HEK293 (cell line): ENCODE measurements around the gene SMURF1.

Source experiments
- GLIS2 ChIP-seq: fragments of 450-650 bp; formaldehyde crosslinking; IDR thresholded peaks from 2 replicates; pipeline ENCODE4 v1.5.1; 2016; ENCODE audit warnings: missing biosample characterization, missing genetic modification characterization
- TSHZ1 ChIP-seq: fragments of 450-650 bp; formaldehyde crosslinking; IDR thresholded peaks from 2 replicates; pipeline ENCODE4 v1.5.1; 2016; ENCODE audit warnings: missing biosample characterization, missing genetic modification characterization, borderline replicate concordance
- ZBTB26 ChIP-seq: fragments of 450-650 bp; formaldehyde crosslinking; optimal IDR thresholded peaks from 2 replicates; pipeline ENCODE3; 2016; ENCODE audit warnings: missing biosample characterization, mild to moderate bottlenecking, missing genetic modification characterization
- ZNF311 ChIP-seq: fragments of 450-650 bp; formaldehyde crosslinking; IDR thresholded peaks from 2 replicates; pipeline ENCODE4 v1.5.1; 2017; ENCODE audit warnings: missing biosample characterization, missing genetic modification characterization, borderline replicate concordance
- ZNF341 ChIP-seq: fragments of 450-650 bp; formaldehyde crosslinking; IDR thresholded peaks from 2 replicates; pipeline ENCODE4; 2016; ENCODE audit warnings: low read depth, missing biosample characterization, missing genetic modification characterization
- ZNF426 ChIP-seq: fragments of 450-650 bp; formaldehyde crosslinking; IDR thresholded peaks from 2 replicates; pipeline ENCODE4 v1.5.1; 2017; ENCODE audit warnings: missing biosample characterization, missing genetic modification characterization, mild to moderate bottlenecking, inconsistent platforms, moderate library complexity
- ZNF558 ChIP-seq: fragments of 450-650 bp; formaldehyde crosslinking; IDR thresholded peaks from 2 replicates; pipeline ENCODE4 v1.5.1; 2016; ENCODE audit warnings: missing biosample characterization, missing genetic modification characterization
- ZNF610 ChIP-seq: fragments of 450-650 bp; formaldehyde crosslinking; IDR thresholded peaks from 2 replicates; pipeline ENCODE4 v1.5.1; 2016; ENCODE audit warnings: missing biosample characterization, missing genetic modification characterization, borderline replicate concordance
- TF ChIP-seq, protein P1 (sequence below): fragments of 450-650 bp; formaldehyde crosslinking; IDR thresholded peaks from 2 replicates; pipeline ENCODE4 v1.5.1; 2016; ENCODE audit warnings: missing biosample characterization, missing genetic modification characterization, low read depth
- TF ChIP-seq, protein P2 (sequence below): fragments of 450-650 bp; formaldehyde crosslinking; IDR thresholded peaks from 2 replicates; pipeline ENCODE4 v1.5.1; 2016; ENCODE audit warnings: missing biosample characterization, missing genetic modification characterization
- TF ChIP-seq, protein P3 (sequence below): fragments of 450-650 bp; formaldehyde crosslinking; IDR thresholded peaks from 2 replicates; pipeline ENCODE4 v1.5.1; 2016; ENCODE audit warnings: missing biosample characterization, missing genetic modification characterization
- TF ChIP-seq, protein P4 (sequence below): fragments of 450-650 bp; formaldehyde crosslinking; IDR thresholded peaks from 2 replicates; pipeline ENCODE4 v1.5.1; 2016; ENCODE audit warnings: missing biosample characterization, missing genetic modification characterization

SMURF1 gene

DNA sequence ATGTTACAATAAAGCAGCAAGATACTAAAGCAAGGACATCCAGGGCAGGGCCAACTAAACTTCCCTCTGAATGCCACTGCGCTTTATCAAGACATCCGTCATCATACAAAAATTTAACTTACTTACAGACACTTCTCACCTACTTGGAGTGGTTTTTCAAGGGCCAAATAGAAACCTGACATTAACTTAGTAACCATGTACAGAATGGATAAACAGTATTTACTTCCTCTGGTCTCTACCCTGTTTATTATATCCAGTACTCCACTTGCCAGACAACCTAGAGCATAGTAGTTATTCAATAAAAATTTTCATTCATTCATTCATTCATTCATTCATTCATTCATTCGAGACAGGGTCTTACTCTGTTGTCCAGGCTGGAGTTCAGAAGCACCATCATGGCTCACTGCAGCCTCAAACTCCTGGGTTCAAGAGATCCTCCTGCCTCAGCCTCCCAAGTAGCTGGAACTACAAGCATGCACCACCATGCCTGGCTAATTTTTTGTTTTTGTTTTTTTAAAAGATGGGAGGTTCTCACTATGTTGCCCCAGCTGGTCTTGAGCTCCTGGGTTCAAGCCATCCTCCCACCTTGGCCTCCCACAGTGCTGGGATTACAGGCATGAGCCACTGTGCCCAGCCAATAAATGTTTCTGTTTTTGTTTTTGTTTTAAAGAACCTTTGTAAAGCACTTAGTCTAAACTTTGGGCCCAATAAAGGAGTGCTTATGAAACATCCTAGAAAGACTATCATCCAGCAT lies 19.0 kb downstream of the SMURF1 start (continued):
- TF ChIP-seq, protein P1, sequence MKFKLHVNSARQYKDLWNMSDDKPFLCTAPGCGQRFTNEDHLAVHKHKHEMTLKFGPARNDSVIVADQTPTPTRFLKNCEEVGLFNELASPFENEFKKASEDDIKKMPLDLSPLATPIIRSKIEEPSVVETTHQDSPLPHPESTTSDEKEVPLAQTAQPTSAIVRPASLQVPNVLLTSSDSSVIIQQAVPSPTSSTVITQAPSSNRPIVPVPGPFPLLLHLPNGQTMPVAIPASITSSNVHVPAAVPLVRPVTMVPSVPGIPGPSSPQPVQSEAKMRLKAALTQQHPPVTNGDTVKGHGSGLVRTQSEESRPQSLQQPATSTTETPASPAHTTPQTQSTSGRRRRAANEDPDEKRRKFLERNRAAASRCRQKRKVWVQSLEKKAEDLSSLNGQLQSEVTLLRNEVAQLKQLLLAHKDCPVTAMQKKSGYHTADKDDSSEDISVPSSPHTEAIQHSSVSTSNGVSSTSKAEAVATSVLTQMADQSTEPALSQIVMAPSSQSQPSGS (tag by site-specific recombination): no peak
- TF ChIP-seq ZNF341: no peak
- TF ChIP-seq, protein P2, sequence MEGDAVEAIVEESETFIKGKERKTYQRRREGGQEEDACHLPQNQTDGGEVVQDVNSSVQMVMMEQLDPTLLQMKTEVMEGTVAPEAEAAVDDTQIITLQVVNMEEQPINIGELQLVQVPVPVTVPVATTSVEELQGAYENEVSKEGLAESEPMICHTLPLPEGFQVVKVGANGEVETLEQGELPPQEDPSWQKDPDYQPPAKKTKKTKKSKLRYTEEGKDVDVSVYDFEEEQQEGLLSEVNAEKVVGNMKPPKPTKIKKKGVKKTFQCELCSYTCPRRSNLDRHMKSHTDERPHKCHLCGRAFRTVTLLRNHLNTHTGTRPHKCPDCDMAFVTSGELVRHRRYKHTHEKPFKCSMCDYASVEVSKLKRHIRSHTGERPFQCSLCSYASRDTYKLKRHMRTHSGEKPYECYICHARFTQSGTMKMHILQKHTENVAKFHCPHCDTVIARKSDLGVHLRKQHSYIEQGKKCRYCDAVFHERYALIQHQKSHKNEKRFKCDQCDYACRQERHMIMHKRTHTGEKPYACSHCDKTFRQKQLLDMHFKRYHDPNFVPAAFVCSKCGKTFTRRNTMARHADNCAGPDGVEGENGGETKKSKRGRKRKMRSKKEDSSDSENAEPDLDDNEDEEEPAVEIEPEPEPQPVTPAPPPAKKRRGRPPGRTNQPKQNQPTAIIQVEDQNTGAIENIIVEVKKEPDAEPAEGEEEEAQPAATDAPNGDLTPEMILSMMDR: no peak
- no peak for TF ChIP-seq ZNF558 (tag by site-specific recombination)
- TF ChIP-seq GLIS2 (tag by site-specific recombination): no peak
- no peak for TF ChIP-seq ZNF311 (tag by site-specific recombination)
- TF ChIP-seq, protein P3, sequence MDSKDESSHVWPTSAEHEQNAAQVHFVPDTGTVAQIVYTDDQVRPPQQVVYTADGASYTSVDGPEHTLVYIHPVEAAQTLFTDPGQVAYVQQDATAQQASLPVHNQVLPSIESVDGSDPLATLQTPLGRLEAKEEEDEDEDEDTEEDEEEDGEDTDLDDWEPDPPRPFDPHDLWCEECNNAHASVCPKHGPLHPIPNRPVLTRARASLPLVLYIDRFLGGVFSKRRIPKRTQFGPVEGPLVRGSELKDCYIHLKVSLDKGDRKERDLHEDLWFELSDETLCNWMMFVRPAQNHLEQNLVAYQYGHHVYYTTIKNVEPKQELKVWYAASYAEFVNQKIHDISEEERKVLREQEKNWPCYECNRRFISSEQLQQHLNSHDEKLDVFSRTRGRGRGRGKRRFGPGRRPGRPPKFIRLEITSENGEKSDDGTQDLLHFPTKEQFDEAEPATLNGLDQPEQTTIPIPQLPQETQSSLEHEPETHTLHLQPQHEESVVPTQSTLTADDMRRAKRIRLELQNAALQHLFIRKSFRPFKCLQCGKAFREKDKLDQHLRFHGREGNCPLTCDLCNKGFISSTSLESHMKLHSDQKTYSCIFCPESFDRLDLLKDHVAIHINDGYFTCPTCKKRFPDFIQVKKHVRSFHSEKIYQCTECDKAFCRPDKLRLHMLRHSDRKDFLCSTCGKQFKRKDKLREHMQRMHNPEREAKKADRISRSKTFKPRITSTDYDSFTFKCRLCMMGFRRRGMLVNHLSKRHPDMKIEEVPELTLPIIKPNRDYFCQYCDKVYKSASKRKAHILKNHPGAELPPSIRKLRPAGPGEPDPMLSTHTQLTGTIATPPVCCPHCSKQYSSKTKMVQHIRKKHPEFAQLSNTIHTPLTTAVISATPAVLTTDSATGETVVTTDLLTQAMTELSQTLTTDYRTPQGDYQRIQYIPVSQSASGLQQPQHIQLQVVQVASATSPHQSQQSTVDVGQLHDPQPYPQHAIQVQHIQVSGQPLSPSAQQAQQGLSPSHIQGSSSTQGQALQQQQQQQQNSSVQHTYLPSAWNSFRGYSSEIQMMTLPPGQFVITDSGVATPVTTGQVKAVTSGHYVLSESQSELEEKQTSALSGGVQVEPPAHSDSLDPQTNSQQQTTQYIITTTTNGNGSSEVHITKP (tag by site-specific recombination): no peak; the same call in 1 of the 2 replicates
- TF ChIP-seq, protein P4, sequence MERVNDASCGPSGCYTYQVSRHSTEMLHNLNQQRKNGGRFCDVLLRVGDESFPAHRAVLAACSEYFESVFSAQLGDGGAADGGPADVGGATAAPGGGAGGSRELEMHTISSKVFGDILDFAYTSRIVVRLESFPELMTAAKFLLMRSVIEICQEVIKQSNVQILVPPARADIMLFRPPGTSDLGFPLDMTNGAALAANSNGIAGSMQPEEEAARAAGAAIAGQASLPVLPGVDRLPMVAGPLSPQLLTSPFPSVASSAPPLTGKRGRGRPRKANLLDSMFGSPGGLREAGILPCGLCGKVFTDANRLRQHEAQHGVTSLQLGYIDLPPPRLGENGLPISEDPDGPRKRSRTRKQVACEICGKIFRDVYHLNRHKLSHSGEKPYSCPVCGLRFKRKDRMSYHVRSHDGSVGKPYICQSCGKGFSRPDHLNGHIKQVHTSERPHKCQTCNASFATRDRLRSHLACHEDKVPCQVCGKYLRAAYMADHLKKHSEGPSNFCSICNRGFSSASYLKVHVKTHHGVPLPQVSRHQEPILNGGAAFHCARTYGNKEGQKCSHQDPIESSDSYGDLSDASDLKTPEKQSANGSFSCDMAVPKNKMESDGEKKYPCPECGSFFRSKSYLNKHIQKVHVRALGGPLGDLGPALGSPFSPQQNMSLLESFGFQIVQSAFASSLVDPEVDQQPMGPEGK (tag by site-specific recombination): no peak
- TF ChIP-seq TSHZ1 (tag by site-specific recombination): peak; percentile 35; the same call in 1 of the 2 replicates
- TF ChIP-seq ZNF610 (tag by site-specific recombination): no peak
- TF ChIP-seq ZBTB26 (tag by site-specific recombination): no peak
- TF ChIP-seq ZNF426 (tag by site-specific recombination): no peak
- TF ChIP-seq, all 188 proteins: peak for 12
